Activated CD8-positive, alpha-beta memory T cell treated with anti-CD3 and anti-CD28 coated beads for 4 hours (primary cell): Measurements from ENCODE around the gene FTCDNL1.

Experiments
- DNase-seq, 2 donors: peaks; one replicate each; pipeline ENCODE4 v3.0.0-alpha.2; 2020; ENCODE audit warnings: low read depth in 2 of 2

FTCDNL1 gene

GRCh38 chr2:199791326-199791725, 59.7 kb downstream of the FTCDNL1 start:
- no peak for DNase-seq

DNA sequence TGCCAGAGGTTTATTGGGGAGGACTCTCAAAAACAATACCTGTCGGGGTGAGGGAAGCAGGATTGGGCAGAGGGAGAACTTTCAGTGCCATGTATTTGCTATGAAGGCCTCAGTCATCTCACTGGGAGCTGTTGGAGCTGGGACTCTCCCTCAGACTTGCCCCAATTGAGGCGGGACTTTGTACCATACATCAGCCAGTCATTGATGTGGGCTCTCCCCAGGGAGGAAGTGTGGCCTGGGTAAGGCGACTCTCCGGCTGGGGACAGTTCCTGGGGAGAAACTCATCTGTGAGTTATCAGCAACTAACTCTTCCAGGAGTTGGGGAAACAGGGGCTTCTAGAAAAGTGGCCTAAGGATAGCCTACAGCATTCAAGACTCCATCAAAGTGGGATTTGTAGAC, 66.5 kb downstream of the FTCDNL1 start:
- DNase-seq = no peak

DNA sequence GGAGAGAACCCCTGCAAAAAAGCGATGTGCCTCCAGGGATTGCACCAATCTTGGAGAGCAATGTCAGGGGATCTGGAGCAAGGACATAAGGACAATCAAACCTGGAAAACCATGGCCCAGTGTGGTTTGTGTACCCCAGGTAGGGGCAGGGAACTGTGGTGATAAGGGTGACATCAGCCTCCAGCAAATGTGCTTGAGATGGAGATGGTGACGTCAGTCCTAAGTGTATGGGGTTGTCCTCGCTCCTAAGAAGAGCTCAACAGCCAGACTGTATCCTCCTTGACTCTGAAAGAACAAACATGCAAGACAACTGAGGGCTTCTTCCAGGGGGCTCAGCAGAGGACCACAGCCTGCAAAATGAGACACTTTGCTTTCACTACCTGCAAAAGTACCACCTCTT, 71.4 kb downstream of the FTCDNL1 start:
- no peak for DNase-seq

GRCh38 chr2:199778655-199779054, 72.3 kb downstream of the FTCDNL1 start:
- DNase-seq = no peak

- DNase-seq = no peak
Observed at GRCh38 chr2:199777916-199778315, 73.1 kb downstream of the FTCDNL1 start.

DNA sequence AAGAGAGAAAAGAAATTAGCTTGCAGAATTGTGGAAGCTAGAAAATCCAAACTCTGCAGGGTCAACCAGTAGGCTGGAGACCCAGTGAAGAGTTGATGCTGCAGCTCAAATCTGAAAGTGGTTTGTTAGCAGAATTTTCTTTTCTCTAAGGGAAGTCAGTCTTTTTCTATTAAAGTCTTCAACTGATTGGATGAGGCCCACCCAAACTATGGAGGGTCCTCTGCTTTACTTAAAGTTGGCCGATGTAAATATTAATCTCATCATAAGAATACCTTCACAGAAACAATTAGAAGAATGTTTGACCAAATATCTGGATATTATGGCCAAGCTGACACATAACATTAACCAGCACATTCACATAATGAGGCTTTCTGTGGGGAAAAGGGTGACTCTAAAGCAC, 73.7 kb downstream of the FTCDNL1 start:
- DNase-seq = no peak

- no peak for DNase-seq
Observed at GRCh38 chr2:199775267-199775666, 75.7 kb downstream of the FTCDNL1 start.

GRCh38 chr2:199772035-199772976, 78.7 kb downstream of the FTCDNL1 start:
- no peak for DNase-seq

DNA sequence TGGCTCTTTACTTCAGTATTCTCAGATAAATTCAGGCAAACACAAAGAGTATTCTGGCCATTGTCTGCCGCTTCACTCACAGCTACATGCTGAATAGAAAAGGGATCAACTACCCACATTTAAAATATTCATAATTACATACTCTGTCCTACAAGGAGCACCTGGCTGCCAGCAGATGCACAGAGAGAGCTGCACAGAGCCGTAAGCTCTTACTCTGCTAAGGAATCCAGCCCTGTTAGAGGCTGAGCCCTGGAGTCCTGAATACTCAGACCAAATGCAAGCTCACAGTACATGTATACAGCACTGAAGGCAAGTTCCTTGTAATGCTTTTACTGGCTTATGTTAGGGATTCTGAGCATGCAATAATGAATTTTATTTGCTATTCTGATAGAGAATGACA, 80.3 kb downstream of the FTCDNL1 start:
- no peak for DNase-seq

DNA sequence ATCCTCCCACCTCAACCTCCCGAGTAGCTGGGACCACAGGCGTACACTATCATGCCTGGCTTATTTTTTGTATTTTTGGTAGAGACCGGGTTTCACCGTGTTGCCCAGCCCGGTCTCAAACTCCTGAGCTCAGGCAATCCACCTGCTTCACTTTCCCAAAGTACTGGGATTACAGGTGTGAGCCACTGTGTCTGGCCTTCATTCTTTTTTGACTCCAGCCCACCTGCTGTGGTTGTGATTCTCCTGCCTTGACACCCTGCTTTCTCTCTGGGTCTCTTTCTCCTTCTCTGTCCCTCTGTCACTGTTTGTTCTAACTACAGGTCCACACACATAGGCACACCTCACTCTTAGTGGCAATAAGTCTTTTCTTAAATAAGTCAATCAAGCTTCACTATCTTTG, 85.3 kb downstream of the FTCDNL1 start:
- no peak for DNase-seq

- DNase-seq = no peak
Observed at GRCh38 chr2:199764273-199764800, 86.7 kb downstream of the FTCDNL1 start.

DNA sequence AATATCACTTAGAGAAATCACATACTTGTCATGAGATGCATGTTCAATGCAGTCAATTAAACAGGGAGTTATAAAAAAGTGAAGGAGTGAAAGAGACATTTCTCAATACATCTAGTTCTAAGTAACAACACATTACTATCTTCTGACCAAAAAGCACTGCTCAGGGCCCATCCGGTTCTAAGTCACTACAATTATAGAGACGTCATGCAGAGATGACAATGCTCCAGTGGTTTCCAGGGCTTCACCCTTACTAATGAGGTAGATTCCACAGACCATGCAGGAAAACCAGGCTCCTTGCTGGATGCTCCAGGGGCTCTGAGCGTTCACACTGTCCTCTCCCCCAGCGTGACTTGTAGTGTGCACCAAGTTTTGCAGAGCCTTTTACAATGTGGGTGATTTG, 88.0 kb downstream of the FTCDNL1 start:
- DNase-seq = no peak

GRCh38 chr2:199760574-199760973, 90.4 kb downstream of the FTCDNL1 start:
- no peak for DNase-seq

DNA sequence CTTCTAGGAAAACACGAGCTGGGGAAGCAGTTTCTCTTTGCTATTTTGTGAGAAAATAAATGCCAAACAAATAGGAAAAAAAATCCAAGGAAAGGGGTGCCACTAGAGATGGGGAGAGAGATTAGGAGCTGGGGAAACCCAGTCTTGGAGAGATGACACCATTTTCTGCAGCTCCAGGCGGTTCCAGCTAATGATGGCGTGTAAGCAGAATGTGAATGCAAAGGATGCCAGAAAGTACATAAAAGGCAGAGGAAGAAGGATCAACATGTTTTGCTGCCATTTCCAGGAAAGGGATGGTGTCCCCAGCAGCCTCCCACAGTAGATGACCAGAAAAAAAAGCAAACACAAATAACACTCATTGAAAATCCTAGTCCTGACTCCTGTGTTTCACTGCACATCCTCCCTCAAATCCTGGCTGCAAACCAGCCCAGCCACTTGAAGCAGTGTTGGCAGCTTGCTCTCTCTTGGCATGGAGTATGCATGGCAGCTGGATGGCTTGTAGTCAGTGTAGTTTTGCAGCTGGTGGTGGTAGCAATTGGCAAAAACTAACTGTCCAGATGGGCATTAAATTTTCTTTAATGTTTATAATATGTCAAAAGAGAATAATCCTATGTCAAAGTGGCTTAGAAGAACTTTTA, 93.6 kb downstream of the FTCDNL1 start:
- DNase-seq = no peak

- no peak for DNase-seq
Observed at GRCh38 chr2:199756743-199757142, 94.2 kb downstream of the FTCDNL1 start.

DNA sequence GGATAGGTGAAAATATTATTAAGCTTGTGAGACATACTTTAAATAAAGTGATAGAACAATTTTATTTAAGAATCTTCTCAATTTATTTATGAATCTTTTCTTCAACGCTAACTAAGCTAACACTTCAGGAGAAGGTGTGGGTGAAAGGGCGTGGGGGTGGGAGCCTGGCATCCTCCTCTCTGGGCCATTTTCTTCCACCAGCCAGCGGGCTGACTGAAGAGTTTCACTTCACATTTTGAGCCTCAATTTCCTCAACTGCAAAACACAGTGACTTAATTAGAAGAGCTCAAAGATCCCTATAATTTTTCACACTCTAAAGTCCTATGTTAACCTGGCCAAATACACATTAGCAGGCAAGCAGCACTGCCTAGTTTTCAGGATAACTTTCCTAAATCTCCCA, 94.8 kb downstream of the FTCDNL1 start:
- DNase-seq = no peak

DNA sequence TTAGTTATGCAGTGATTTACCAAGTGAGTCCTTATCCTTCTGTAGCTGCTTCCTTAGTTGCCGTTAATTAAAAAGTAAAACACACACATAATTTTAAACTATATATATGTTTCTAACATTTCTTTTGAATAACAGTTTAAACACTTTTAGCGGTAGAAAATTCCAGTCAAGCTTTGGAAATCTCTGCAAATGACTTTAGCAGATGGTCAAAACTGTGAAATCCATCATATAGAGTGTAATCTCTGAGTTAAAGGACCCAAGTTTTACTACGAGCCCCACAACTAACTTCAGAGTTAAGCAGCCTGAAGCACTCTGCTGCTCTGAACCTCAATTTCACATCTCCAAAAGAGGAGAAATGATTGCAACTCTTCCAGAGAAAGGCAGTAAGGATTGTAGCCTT, 96.2 kb downstream of the FTCDNL1 start:
- DNase-seq = no peak

DNA sequence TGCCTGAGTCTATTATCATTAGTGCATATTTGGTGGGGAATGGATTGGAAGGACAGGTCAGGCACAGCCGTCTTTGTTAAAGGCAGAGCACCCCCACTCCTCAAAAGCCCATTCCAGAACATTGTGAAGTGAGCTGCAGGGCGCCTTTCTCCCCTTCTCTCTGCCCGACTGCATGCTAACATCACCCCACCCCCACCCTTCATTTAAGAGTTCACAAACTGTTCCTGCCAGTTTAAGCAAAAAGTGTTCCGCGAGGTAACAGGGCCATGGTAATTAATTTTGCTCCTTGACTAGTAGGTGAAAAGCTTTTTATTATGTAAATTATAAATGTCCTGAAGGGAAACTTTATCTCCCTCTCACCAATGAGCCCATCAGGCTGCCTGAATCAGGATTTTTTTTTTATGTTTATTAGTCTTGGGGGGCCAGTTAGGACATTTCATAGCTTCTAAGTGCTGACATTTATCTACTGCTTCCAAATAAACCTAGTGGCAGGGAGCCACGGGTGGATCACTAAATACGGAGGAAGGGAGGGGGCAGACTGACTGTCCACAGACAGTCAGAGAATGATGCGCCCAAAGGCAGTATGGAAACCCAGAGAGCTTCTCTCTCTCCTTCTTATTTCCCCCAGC, 99.4 kb downstream of the FTCDNL1 start:
- DNase-seq = no peak

- DNase-seq = no peak
Observed at GRCh38 chr2:199749571-199749970, 101.4 kb downstream of the FTCDNL1 start.

- DNase-seq = no peak
Observed at GRCh38 chr2:199744724-199745123, 106.3 kb downstream of the FTCDNL1 start.

DNA sequence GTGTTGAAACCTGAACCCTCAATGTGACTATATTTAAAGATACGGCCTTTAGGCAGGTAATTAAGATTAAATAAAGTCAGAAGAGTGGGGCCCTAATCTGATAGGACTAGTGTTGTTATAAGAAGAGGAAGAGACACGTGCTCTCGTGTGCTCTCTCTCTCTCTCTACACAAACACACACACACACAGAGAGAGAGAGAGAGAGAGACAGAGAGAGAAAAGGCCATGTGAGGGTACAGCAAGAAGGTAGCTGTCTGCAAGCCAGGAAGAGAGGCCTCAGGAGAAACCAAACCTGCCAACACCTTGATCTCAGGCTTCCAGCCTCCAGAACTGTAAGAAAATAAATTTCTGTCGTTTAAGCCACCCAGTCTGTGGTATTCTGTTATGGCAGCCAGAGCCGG, 106.7 kb downstream of the FTCDNL1 start:
- DNase-seq = no peak

GRCh38 chr2:199743415-199744120, 107.4 kb downstream of the FTCDNL1 start:
- DNase-seq = no peak
